Measurements from ENCODE around the gene HCN2. TPM values are rescaled to one million over a fixed set of nuclear protein-coding genes. Genes with fewer than 3 reads are reported as not detected.

Gene HCN2
- total and polyA plus RNA-seq, 10 of the 15 experiments (the other 5 are each of a cell fraction or from before 2014, with no cell fraction given), result 0.01 to 0.54 (median 0.08) TPM; not detected in 4

GRCh38 chr19:584240-585001, 5.3 kb upstream of the HCN2 start (continued):
- TF ChIP-seq MYC (IDR thresholded peaks at IDR 0.05; ENCODE audit: insufficient read depth, insufficient read length, insufficient replicate concordance, low read length, severe bottlenecking) (no peak), CREM (IDR thresholded peaks at IDR 0.05; ENCODE audit: low read depth) (no peak), HDAC6 (IDR thresholded peaks at IDR 0.05; ENCODE audit: unreplicated experiment) (no peak), NKRF (conservative IDR thresholded peaks at IDR 0.05) (no peak), BCLAF1 (IDR thresholded peaks at IDR 0.05) (no peak), EGR1 (IDR thresholded peaks at IDR 0.05; ENCODE audit: borderline replicate concordance in 1 of 2, low read depth in 2 of 2, low read length in 2 of 2) (peak in 1 of 2 experiments; percentile 55; a peak in 1 of 3 replicates), WRNIP1 (IDR thresholded peaks at IDR 0.05; ENCODE audit: borderline replicate concordance, low read depth, low read length) (no peak), RELA (IDR thresholded peaks at IDR 0.05; ENCODE audit: borderline replicate concordance, partially characterized antibody) (no peak), STAT3 (IDR thresholded peaks at IDR 0.05; ENCODE audit: low read depth, low read length) (no peak), PAX8 (IDR thresholded peaks at IDR 0.05) (no peak), ZNF687 (IDR thresholded peaks at IDR 0.05) (no peak), KAT2A (conservative IDR thresholded peaks at IDR 0.05; ENCODE audit: control insufficient read depth, low read depth, low read length) (no peak), ASH2L (IDR thresholded peaks at IDR 0.05; ENCODE audit: borderline replicate concordance, low read depth) (no peak), TCF3 (IDR thresholded peaks at IDR 0.05; ENCODE audit: borderline replicate concordance, insufficient read depth, low read depth, low read length) (peak; percentile 83), RFX5 (IDR thresholded peaks at IDR 0.05; ENCODE audit: low read depth, low read length) (no peak), NFYB (IDR thresholded peaks at IDR 0.05; ENCODE audit: insufficient read depth, low read depth, low read length) (no peak), YY1 (IDR thresholded peaks at IDR 0.05; ENCODE audit: low read depth, low read length) (peak; percentile 44), BACH1 (IDR thresholded peaks at IDR 0.05; ENCODE audit: borderline replicate concordance) (peak; percentile 79), POLR2AphosphoS5 (IDR thresholded peaks at IDR 0.05; ENCODE audit: low read length) (peak; percentile 29; the same call in 1 of the 2 replicates), RBBP5 (conservative IDR thresholded peaks at IDR 0.05) (no peak)
